ENCODE measurements around the gene VTI1A. TPM values are rescaled to one million over a fixed set of nuclear protein-coding genes. Genes with fewer than 3 reads are reported as not detected.

The VTI1A gene
- total RNA-seq, 1 donor from 2014 or later, result 39.4 TPM

GRCh38 chr10:112698133-112698817 is 251.3 kb downstream of the VTI1A start:
- DNase-seq (ENCODE audit: low spot score, unreplicated experiment), result no peak
- no peaks in the 10 kb centered on the region for H3K36me3 Mint-ChIP-seq (ENCODE audit: insufficient read depth)
- H3K4me3 Mint-ChIP-seq (ENCODE audit: low read depth), result no peak overlapping the region
- TF ChIP-seq, protein P1, sequence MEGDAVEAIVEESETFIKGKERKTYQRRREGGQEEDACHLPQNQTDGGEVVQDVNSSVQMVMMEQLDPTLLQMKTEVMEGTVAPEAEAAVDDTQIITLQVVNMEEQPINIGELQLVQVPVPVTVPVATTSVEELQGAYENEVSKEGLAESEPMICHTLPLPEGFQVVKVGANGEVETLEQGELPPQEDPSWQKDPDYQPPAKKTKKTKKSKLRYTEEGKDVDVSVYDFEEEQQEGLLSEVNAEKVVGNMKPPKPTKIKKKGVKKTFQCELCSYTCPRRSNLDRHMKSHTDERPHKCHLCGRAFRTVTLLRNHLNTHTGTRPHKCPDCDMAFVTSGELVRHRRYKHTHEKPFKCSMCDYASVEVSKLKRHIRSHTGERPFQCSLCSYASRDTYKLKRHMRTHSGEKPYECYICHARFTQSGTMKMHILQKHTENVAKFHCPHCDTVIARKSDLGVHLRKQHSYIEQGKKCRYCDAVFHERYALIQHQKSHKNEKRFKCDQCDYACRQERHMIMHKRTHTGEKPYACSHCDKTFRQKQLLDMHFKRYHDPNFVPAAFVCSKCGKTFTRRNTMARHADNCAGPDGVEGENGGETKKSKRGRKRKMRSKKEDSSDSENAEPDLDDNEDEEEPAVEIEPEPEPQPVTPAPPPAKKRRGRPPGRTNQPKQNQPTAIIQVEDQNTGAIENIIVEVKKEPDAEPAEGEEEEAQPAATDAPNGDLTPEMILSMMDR (IDR thresholded peaks at IDR 0.05; ENCODE audit: unreplicated experiment), result no peak
- H3K9me3 Mint-ChIP-seq (ENCODE audit: low read depth), result no peaks in the 10 kb centered on the region
- peaks cover 12% of the 10 kb centered on the region for H3K4me1 Mint-ChIP-seq (ENCODE audit: low read depth)
- no peaks in the 10 kb centered on the region for H3K27me3 Mint-ChIP-seq
- H3K27ac Mint-ChIP-seq, result no peak overlapping the region

GRCh38 chr10:112698818-112699164 is 251.8 kb downstream of the VTI1A start:
- Mint-ChIP-seq H3K9me3 (ENCODE audit: low read depth) (no peaks in the 10 kb centered on the region), H3K4me3 (ENCODE audit: low read depth) (no peak overlapping the region), H3K27me3 (no peaks in the 10 kb centered on the region), H3K27ac (no peak overlapping the region), H3K36me3 (ENCODE audit: insufficient read depth) (no peaks in the 10 kb centered on the region), H3K4me1 (ENCODE audit: low read depth) (peaks cover 12% of the 10 kb centered on the region)
- TF ChIP-seq, protein P1 (IDR thresholded peaks at IDR 0.05; ENCODE audit: unreplicated experiment), result no peak
- no peak for DNase-seq (ENCODE audit: low spot score, unreplicated experiment)

GRCh38 chr10:112700215-112700671 is 253.2 kb downstream of the VTI1A start:
- Mint-ChIP-seq H3K4me3 (ENCODE audit: low read depth) (no peak overlapping the region), H3K27ac (no peak overlapping the region), H3K9me3 (ENCODE audit: low read depth) (no peaks in the 10 kb centered on the region), H3K27me3 (no peaks in the 10 kb centered on the region), H3K36me3 (ENCODE audit: insufficient read depth) (no peaks in the 10 kb centered on the region), H3K4me1 (ENCODE audit: low read depth) (peaks cover 12% of the 10 kb centered on the region)
- TF ChIP-seq, protein P1 (IDR thresholded peaks at IDR 0.05; ENCODE audit: unreplicated experiment), result no peak
- no peak for DNase-seq (ENCODE audit: low spot score, unreplicated experiment)

DNA sequence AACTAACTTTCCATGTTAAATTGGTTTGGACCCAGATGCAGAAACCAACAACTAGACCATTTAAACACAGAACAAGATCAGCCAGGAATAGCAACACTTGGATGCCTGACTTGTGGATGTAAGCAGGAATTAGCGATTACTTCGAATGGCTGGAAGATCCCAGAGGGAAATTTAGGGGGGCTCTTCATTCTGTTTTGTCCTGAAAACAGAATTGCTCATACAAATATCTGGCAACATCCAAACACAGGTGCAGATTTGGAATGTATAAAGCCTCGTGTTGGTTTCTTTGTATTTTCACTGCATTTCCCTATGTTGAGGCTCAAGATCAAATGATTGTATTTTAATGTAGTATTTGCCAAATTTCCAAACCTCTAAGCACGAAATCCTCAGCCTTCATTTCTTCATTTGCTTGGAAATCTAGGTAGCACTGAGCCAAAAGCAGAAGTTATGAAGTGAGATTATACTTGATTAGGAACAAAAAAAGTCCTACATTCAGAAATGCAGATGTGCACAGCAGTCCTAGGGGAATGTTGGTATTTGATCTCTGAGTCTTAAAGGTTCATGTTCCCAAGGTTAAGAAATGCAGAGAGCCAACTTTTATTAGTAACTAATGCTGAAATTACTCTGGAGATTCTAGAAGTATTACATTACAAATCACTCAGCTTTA is 254.3 kb downstream of the VTI1A start:
- Mint-ChIP-seq H3K4me1 (ENCODE audit: low read depth) (peaks cover 15% of the 10 kb centered on the region), H3K4me3 (ENCODE audit: low read depth) (no peak overlapping the region), H3K9me3 (ENCODE audit: low read depth) (no peaks in the 10 kb centered on the region), H3K27ac (no peak overlapping the region), H3K27me3 (no peaks in the 10 kb centered on the region), H3K36me3 (ENCODE audit: insufficient read depth) (no peaks in the 10 kb centered on the region)
- TF ChIP-seq, protein P1 (IDR thresholded peaks at IDR 0.05; ENCODE audit: unreplicated experiment), result no peak
- no peak for DNase-seq (ENCODE audit: low spot score, unreplicated experiment)

- H3K27ac Mint-ChIP-seq, result no peak overlapping the region
These were observed 254.9 kb downstream of the VTI1A start for GRCh38 chr10:112701878-112702255.

More at GRCh38 chr10:112701878-112702255, 254.9 kb downstream of the VTI1A start:
- no peak for DNase-seq (ENCODE audit: low spot score, unreplicated experiment)
- no peaks in the 10 kb centered on the region for H3K9me3 Mint-ChIP-seq (ENCODE audit: low read depth)
- no peaks in the 10 kb centered on the region for H3K27me3 Mint-ChIP-seq
- H3K4me3 Mint-ChIP-seq (ENCODE audit: low read depth), result no peak overlapping the region
- no peaks in the 10 kb centered on the region for H3K36me3 Mint-ChIP-seq (ENCODE audit: insufficient read depth)
- TF ChIP-seq, protein P1 (IDR thresholded peaks at IDR 0.05; ENCODE audit: unreplicated experiment), result no peak
- H3K4me1 Mint-ChIP-seq (ENCODE audit: low read depth), result peaks cover 13% of the 10 kb centered on the region
